Fibroblast of lung (primary cell): ENCODE data around the gene CWC15. TPM values are rescaled to one million over a fixed set of nuclear protein-coding genes. Genes with fewer than 3 reads are reported as not detected.

Source experiments
- DNase-seq, 2 donors: peaks; one replicate each; pipeline versions ENCODE4 v3.0.0 to v3.0.0-alpha.2; 2010; ENCODE audit warnings: low read depth in 2 of 2
- H2AFZ ChIP-seq: 2 replicates; pipeline ENCODE4 v1.5.1; 2012; ENCODE audit warnings: low read length, control low read depth, inconsistent platforms
- H3K27ac ChIP-seq: 2 replicates; pipeline ENCODE4 v1.5.1; 2011; ENCODE audit warnings: low read length, control low read depth; ENCODE audit not compliant: insufficient read depth
- H3K27me3 ChIP-seq: 2 replicates; pipeline ENCODE4 v1.5.1; 2011; ENCODE audit warnings: mild to moderate bottlenecking, low read length; ENCODE audit not compliant: control insufficient read depth, insufficient read depth
- H3K36me3 ChIP-seq: 2 replicates; pipeline ENCODE4 v1.5.1; 2011; ENCODE audit warnings: low read length; ENCODE audit not compliant: control insufficient read depth, insufficient read depth
- H3K4me1 ChIP-seq: 2 replicates; pipeline ENCODE4 v1.5.1; 2011; ENCODE audit warnings: low read length; ENCODE audit not compliant: control insufficient read depth, insufficient read depth; ENCODE audit errors: extremely low read depth
- H3K4me2 ChIP-seq: 2 replicates; pipeline ENCODE4 v1.5.1; 2011; ENCODE audit warnings: low read length, control low read depth; ENCODE audit not compliant: insufficient read depth; ENCODE audit errors: extremely low read depth
- H3K4me3 ChIP-seq, 4 experiments: fragments of 200-600 bp in 1 of 4; sonication (generic) in 1 of 4; replicated peaks in 1 of 4; 2 replicates each; pipeline ENCODE4 v1.5.1; 2011 to 2016; ENCODE audit warnings: low read length in 4 of 4, low read depth in 3 of 4, mild to moderate bottlenecking in 3 of 4, control low read depth in 2 of 4, inconsistent platforms in 1 of 4, mixed read lengths in 1 of 4; ENCODE audit not compliant: insufficient read depth in 1 of 4; ENCODE audit errors: control extremely low read depth in 1 of 4
- H3K79me2 ChIP-seq: 2 replicates; pipeline ENCODE4 v1.5.1; 2012; ENCODE audit warnings: mild to moderate bottlenecking, low read length, inconsistent platforms; ENCODE audit not compliant: control insufficient read depth, insufficient read depth
- H3K9ac ChIP-seq: 2 replicates; pipeline ENCODE4 v1.5.1; 2011; ENCODE audit warnings: mild to moderate bottlenecking, low read length, control low read depth; ENCODE audit not compliant: insufficient read depth
- H3K9me3 ChIP-seq: 2 replicates; pipeline ENCODE4 v1.5.1; 2012; ENCODE audit warnings: low read depth, low read length; ENCODE audit not compliant: control insufficient read depth, insufficient read depth
- H4K20me1 ChIP-seq: 2 replicates; pipeline ENCODE4 v1.5.1; 2011; ENCODE audit warnings: low read length; ENCODE audit not compliant: control insufficient read depth, insufficient read depth; ENCODE audit errors: extremely low read depth
- CTCF ChIP-seq, 2 donors: IDR thresholded peaks in 1 of 2; conservative IDR thresholded peaks in 1 of 2; 1 replicate in 1 of 2; 2 replicates in 1 of 2; pipeline ENCODE4 v1.5.1; 2011 to 2012; ENCODE audit warnings: low read length in 2 of 2, control low read depth in 1 of 2, inconsistent platforms in 1 of 2, low read depth in 1 of 2, mild to moderate bottlenecking in 1 of 2
- EZH2 ChIP-seq: IDR thresholded peaks from 2 replicates; pipeline ENCODE4 v1.5.1; 2012; ENCODE audit warnings: low read length, control low read depth, mild to moderate bottlenecking; ENCODE audit errors: missing control alignments
- polyA plus RNA-seq, 2 donors: library from polyadenylated mRNA; depleted of rRNA in 1 of 2; stranded (reverse) in 1 of 2; unstranded in 1 of 2; fragments of >200 nt; gene quantifications; 2 replicates each; pipeline ENCODE4 v1.2.1, GENCODE V29; 2011 to 2012; ENCODE audit warnings: missing spikeins in 1 of 2
- total RNA-seq: library from RNA; depleted of rRNA; stranded (reverse); fragments of >200 nt; gene quantifications from 2 replicates; pipeline ENCODE4 v1.2.1, GENCODE V29; 2014

CWC15 gene
- total and polyA plus RNA-seq, 2 donors (not counting 1 experiment from before 2014, with no cell fraction given) = 42.1 to 51.4 TPM

GRCh38 chr11:94912806-94913205, 60.5 kb downstream of the CWC15 start:
- Histone ChIP-seq H3K4me1 (peaks cover 6% of the 10 kb centered on the region), H3K4me3 (no peak overlapping the region), H3K9me3 (no peaks in the 10 kb centered on the region), H3K9ac (no peak overlapping the region), H2AFZ (no peak overlapping the region), H3K27ac (no peak overlapping the region), H3K4me2 (no peak overlapping the region), H3K36me3 (no peaks in the 10 kb centered on the region), H4K20me1 (no peaks in the 10 kb centered on the region), H3K27me3 (no peaks in the 10 kb centered on the region), H3K79me2 (no peaks in the 10 kb centered on the region)
- DNase-seq = no peak
- TF ChIP-seq EZH2 (no peak), CTCF (conservative IDR thresholded peaks at IDR 0.05 in 1 of 2, IDR thresholded peaks at IDR 0.05 in 1 of 2; ENCODE audit: low read depth in 1 of 2, low read length in 2 of 2) (no peak)

Other genes with a start within 250 kb of the CWC15 start
- gene AMOTL1, start 205.2 kb downstream of the CWC15 start, total RNA-seq = 62.1 and 63.7 TPM in 2 replicates
- 28.2 and 38.0 TPM in 2 replicates for gene AMOTL1, start 205.2 kb downstream of the CWC15 start, polyA plus RNA-seq
- 0.50 and 0.51 TPM in 2 replicates for gene KDM4D, start 153 bp upstream of the CWC15 start, total RNA-seq
- gene KDM4D, start 153 bp upstream of the CWC15 start, polyA plus RNA-seq = 0.94 and 1.4 TPM in 2 replicates
- not detected in 2 replicates for gene KDM4E, start 51.7 kb upstream of the CWC15 start, total RNA-seq
- not detected in 2 replicates for gene KDM4E, start 51.7 kb upstream of the CWC15 start, polyA plus RNA-seq
- not detected in 2 replicates for gene KDM4F, start 75.9 kb upstream of the CWC15 start, total RNA-seq
- gene KDM4F, start 75.9 kb upstream of the CWC15 start, polyA plus RNA-seq = not detected in 2 replicates
- gene SRSF8, start 93.4 kb upstream of the CWC15 start, total RNA-seq = 15.7 and 16.3 TPM in 2 replicates
- 28.9 and 31.5 TPM in 2 replicates for gene SRSF8, start 93.4 kb upstream of the CWC15 start, polyA plus RNA-seq
- 28.2 and 33.4 TPM in 2 replicates for gene ENDOD1, start 116.3 kb upstream of the CWC15 start, total RNA-seq
- 20.8 and 50.8 TPM in 2 replicates for gene ENDOD1, start 116.3 kb upstream of the CWC15 start, polyA plus RNA-seq